ENCODE data around the gene GLB1L2.

Gene GLB1L2

GRCh38 chr11:134380229-134380628, 48.4 kb downstream of the GLB1L2 start:
- no peaks in the 10 kb centered on the region for H3K4me1 ChIP-seq (ENCODE audit: control insufficient read depth, low read depth, low read length)
- no peak overlapping the region for H3K56ac ChIP-seq (ENCODE audit: low read length)
- peaks cover 2% of the 10 kb centered on the region for H3K36me3 ChIP-seq (ENCODE audit: control insufficient read depth, insufficient read depth, low read length)
- H3K79me1 ChIP-seq (ENCODE audit: low read length) = no peaks in the 10 kb centered on the region
- H2BK15ac ChIP-seq (replicated peaks; ENCODE audit: low read depth) = no peak overlapping the region
- DNase-seq = no peak
- no peak overlapping the region for H2BK120ac ChIP-seq (ENCODE audit: low read depth, low read length)
- no peak overlapping the region for H4K8ac ChIP-seq (ENCODE audit: low read depth, low read length)
- no peak overlapping the region for H3K9ac ChIP-seq (ENCODE audit: low read length)
- no peak overlapping the region for H3K18ac ChIP-seq (ENCODE audit: low read length)
- no peak overlapping the region for H3K4ac ChIP-seq (ENCODE audit: low read depth, low read length)
- no peak overlapping the region for H2BK5ac ChIP-seq (ENCODE audit: low read length)
- no peak overlapping the region for H3K4me3 ChIP-seq (ENCODE audit: low read length)
- H3K27ac ChIP-seq (ENCODE audit: low read depth, low read length) = no peak overlapping the region
- no peak overlapping the region for H3K4me2 ChIP-seq (ENCODE audit: low read length)
- no CpG with 5 or more reads among the region's 12 CpGs for WGBS (ENCODE audit: extremely low coverage, insufficient coverage, low lambda C conversion rate)
- no peak overlapping the region for H4K5ac ChIP-seq (ENCODE audit: low read length)
- no peaks in the 10 kb centered on the region for H3K27me3 ChIP-seq (ENCODE audit: insufficient read depth, low read length, poor library complexity)
- H3K79me2 ChIP-seq (ENCODE audit: control insufficient read depth, insufficient read depth, low read length) = no peaks in the 10 kb centered on the region
- H3K23ac ChIP-seq (ENCODE audit: low read length) = no peak overlapping the region
- H2AK5ac ChIP-seq (ENCODE audit: low read length) = no peak overlapping the region

GRCh38 chr11:134380785-134381184, 49.0 kb downstream of the GLB1L2 start:
- H3K4me1 ChIP-seq (ENCODE audit: control insufficient read depth, low read depth, low read length) = no peaks in the 10 kb centered on the region
- H3K36me3 ChIP-seq (ENCODE audit: control insufficient read depth, insufficient read depth, low read length) = peaks cover 2% of the 10 kb centered on the region
- H3K23ac ChIP-seq (ENCODE audit: low read length) = no peak overlapping the region
- no peak overlapping the region for H3K4me2 ChIP-seq (ENCODE audit: low read length)
- no peaks in the 10 kb centered on the region for H3K79me1 ChIP-seq (ENCODE audit: low read length)
- no peak overlapping the region for H3K56ac ChIP-seq (ENCODE audit: low read length)
- DNase-seq = no peak
- H3K79me2 ChIP-seq (ENCODE audit: control insufficient read depth, insufficient read depth, low read length) = no peaks in the 10 kb centered on the region
- H3K27me3 ChIP-seq (ENCODE audit: insufficient read depth, low read length, poor library complexity) = no peaks in the 10 kb centered on the region
- WGBS (ENCODE audit: extremely low coverage, insufficient coverage, low lambda C conversion rate) = no CpG with 5 or more reads among the region's 4 CpGs
- no peak overlapping the region for H2AK5ac ChIP-seq (ENCODE audit: low read length)
- H3K27ac ChIP-seq (ENCODE audit: low read depth, low read length) = no peak overlapping the region
- H4K5ac ChIP-seq (ENCODE audit: low read length) = no peak overlapping the region
- H2BK120ac ChIP-seq (ENCODE audit: low read depth, low read length) = no peak overlapping the region
- H3K9ac ChIP-seq (ENCODE audit: low read length) = no peak overlapping the region
- H4K8ac ChIP-seq (ENCODE audit: low read depth, low read length) = no peak overlapping the region
- no peak overlapping the region for H2BK5ac ChIP-seq (ENCODE audit: low read length)
- no peak overlapping the region for H3K18ac ChIP-seq (ENCODE audit: low read length)
- no peak overlapping the region for H2BK15ac ChIP-seq (replicated peaks; ENCODE audit: low read depth)
- H3K4ac ChIP-seq (ENCODE audit: low read depth, low read length) = no peak overlapping the region
- no peak overlapping the region for H3K4me3 ChIP-seq (ENCODE audit: low read length)

GRCh38 chr11:134382257-134382656, 50.5 kb downstream of the GLB1L2 start:
- Histone ChIP-seq H3K4ac (ENCODE audit: low read depth, low read length) (no peak overlapping the region), H3K4me2 (ENCODE audit: low read length) (no peak overlapping the region), H3K79me1 (ENCODE audit: low read length) (no peaks in the 10 kb centered on the region), H3K23ac (ENCODE audit: low read length) (no peak overlapping the region), H2BK5ac (ENCODE audit: low read length) (no peak overlapping the region), H2BK120ac (ENCODE audit: low read depth, low read length) (no peak overlapping the region), H3K18ac (ENCODE audit: low read length) (no peak overlapping the region), H3K56ac (ENCODE audit: low read length) (no peak overlapping the region), H3K4me1 (ENCODE audit: control insufficient read depth, low read depth, low read length) (no peaks in the 10 kb centered on the region), H4K5ac (ENCODE audit: low read length) (no peak overlapping the region), H3K36me3 (ENCODE audit: control insufficient read depth, insufficient read depth, low read length) (peaks cover 2% of the 10 kb centered on the region), H3K79me2 (ENCODE audit: control insufficient read depth, insufficient read depth, low read length) (no peaks in the 10 kb centered on the region), H3K4me3 (ENCODE audit: low read length) (no peak overlapping the region), H2BK15ac (replicated peaks; ENCODE audit: low read depth) (no peak overlapping the region), H4K8ac (ENCODE audit: low read depth, low read length) (no peak overlapping the region), H3K9ac (ENCODE audit: low read length) (no peak overlapping the region), H2AK5ac (ENCODE audit: low read length) (no peak overlapping the region), H3K27me3 (ENCODE audit: insufficient read depth, low read length, poor library complexity) (no peaks in the 10 kb centered on the region), H3K27ac (ENCODE audit: low read depth, low read length) (no peak overlapping the region)
- DNase-seq = no peak
- WGBS (ENCODE audit: extremely low coverage, insufficient coverage, low lambda C conversion rate) = no CpG with 5 or more reads among the region's 8 CpGs

- H3K4ac ChIP-seq (ENCODE audit: low read depth, low read length) = no peak overlapping the region
- no peaks in the 10 kb centered on the region for H3K79me2 ChIP-seq (ENCODE audit: control insufficient read depth, insufficient read depth, low read length)
- H4K8ac ChIP-seq (ENCODE audit: low read depth, low read length) = no peak overlapping the region
- H3K4me3 ChIP-seq (ENCODE audit: low read length) = no peak overlapping the region
- H2BK5ac ChIP-seq (ENCODE audit: low read length) = no peak overlapping the region
- no peak overlapping the region for H3K9ac ChIP-seq (ENCODE audit: low read length)
- H3K4me1 ChIP-seq (ENCODE audit: control insufficient read depth, low read depth, low read length) = no peaks in the 10 kb centered on the region
- WGBS (ENCODE audit: extremely low coverage, insufficient coverage, low lambda C conversion rate) = no CpG with 5 or more reads among the region's 24 CpGs
- no peak overlapping the region for H3K27ac ChIP-seq (ENCODE audit: low read depth, low read length)
- no peak overlapping the region for H3K18ac ChIP-seq (ENCODE audit: low read length)
- no peaks in the 10 kb centered on the region for H3K27me3 ChIP-seq (ENCODE audit: insufficient read depth, low read length, poor library complexity)
- DNase-seq = no peak
- H4K5ac ChIP-seq (ENCODE audit: low read length) = no peak overlapping the region
- no peak overlapping the region for H3K56ac ChIP-seq (ENCODE audit: low read length)
- H3K36me3 ChIP-seq (ENCODE audit: control insufficient read depth, insufficient read depth, low read length) = peaks cover 2% of the 10 kb centered on the region
- H2AK5ac ChIP-seq (ENCODE audit: low read length) = no peak overlapping the region
- H2BK15ac ChIP-seq (replicated peaks; ENCODE audit: low read depth) = no peak overlapping the region
- no peak overlapping the region for H3K4me2 ChIP-seq (ENCODE audit: low read length)
- no peak overlapping the region for H2BK120ac ChIP-seq (ENCODE audit: low read depth, low read length)
- no peaks in the 10 kb centered on the region for H3K79me1 ChIP-seq (ENCODE audit: low read length)
- H3K23ac ChIP-seq (ENCODE audit: low read length) = no peak overlapping the region
Measured at GRCh38 chr11:134382830-134383229, 51.0 kb downstream of the GLB1L2 start.

- H3K18ac ChIP-seq (ENCODE audit: low read length) = no peak overlapping the region
- no peak overlapping the region for H3K23ac ChIP-seq (ENCODE audit: low read length)
- H3K4me3 ChIP-seq (ENCODE audit: low read length) = no peak overlapping the region
- no peak overlapping the region for H2BK120ac ChIP-seq (ENCODE audit: low read depth, low read length)
- H3K27me3 ChIP-seq (ENCODE audit: insufficient read depth, low read length, poor library complexity) = no peaks in the 10 kb centered on the region
- H4K5ac ChIP-seq (ENCODE audit: low read length) = no peak overlapping the region
- H3K4ac ChIP-seq (ENCODE audit: low read depth, low read length) = no peak overlapping the region
- H4K8ac ChIP-seq (ENCODE audit: low read depth, low read length) = no peak overlapping the region
- H3K36me3 ChIP-seq (ENCODE audit: control insufficient read depth, insufficient read depth, low read length) = peaks cover 2% of the 10 kb centered on the region
- no peak overlapping the region for H2BK5ac ChIP-seq (ENCODE audit: low read length)
- no peaks in the 10 kb centered on the region for H3K79me2 ChIP-seq (ENCODE audit: control insufficient read depth, insufficient read depth, low read length)
- no peak overlapping the region for H3K56ac ChIP-seq (ENCODE audit: low read length)
- H3K79me1 ChIP-seq (ENCODE audit: low read length) = no peaks in the 10 kb centered on the region
- no peak overlapping the region for H2AK5ac ChIP-seq (ENCODE audit: low read length)
- no peak overlapping the region for H2BK15ac ChIP-seq (replicated peaks; ENCODE audit: low read depth)
- no peak overlapping the region for H3K9ac ChIP-seq (ENCODE audit: low read length)
- no peak for DNase-seq
- no peaks in the 10 kb centered on the region for H3K4me1 ChIP-seq (ENCODE audit: control insufficient read depth, low read depth, low read length)
- H3K27ac ChIP-seq (ENCODE audit: low read depth, low read length) = no peak overlapping the region
- WGBS (ENCODE audit: extremely low coverage, insufficient coverage, low lambda C conversion rate) = no CpG with 5 or more reads among the region's 78 CpGs
- H3K4me2 ChIP-seq (ENCODE audit: low read length) = no peak overlapping the region
Measured at GRCh38 chr11:134383576-134384221, 51.9 kb downstream of the GLB1L2 start.

GRCh38 chr11:134384406-134384805, 52.6 kb downstream of the GLB1L2 start:
- no peak overlapping the region for H3K56ac ChIP-seq (ENCODE audit: low read length)

More at GRCh38 chr11:134384406-134384805, 52.6 kb downstream of the GLB1L2 start:
- no peak overlapping the region for H3K9ac ChIP-seq (ENCODE audit: low read length)
- no peaks in the 10 kb centered on the region for H3K27me3 ChIP-seq (ENCODE audit: insufficient read depth, low read length, poor library complexity)
- no peak for DNase-seq
- H3K27ac ChIP-seq (ENCODE audit: low read depth, low read length) = no peak overlapping the region
- H3K79me2 ChIP-seq (ENCODE audit: control insufficient read depth, insufficient read depth, low read length) = no peaks in the 10 kb centered on the region
- WGBS (ENCODE audit: extremely low coverage, insufficient coverage, low lambda C conversion rate) = no CpG with 5 or more reads among the region's 14 CpGs
- H3K18ac ChIP-seq (ENCODE audit: low read length) = no peak overlapping the region
- H2BK15ac ChIP-seq (replicated peaks; ENCODE audit: low read depth) = no peak overlapping the region
- H2AK5ac ChIP-seq (ENCODE audit: low read length) = no peak overlapping the region
- no peaks in the 10 kb centered on the region for H3K79me1 ChIP-seq (ENCODE audit: low read length)
- no peak overlapping the region for H4K5ac ChIP-seq (ENCODE audit: low read length)
- no peak overlapping the region for H4K8ac ChIP-seq (ENCODE audit: low read depth, low read length)
- H3K4ac ChIP-seq (ENCODE audit: low read depth, low read length) = no peak overlapping the region
- H3K4me1 ChIP-seq (ENCODE audit: control insufficient read depth, low read depth, low read length) = no peaks in the 10 kb centered on the region
- no peak overlapping the region for H3K4me2 ChIP-seq (ENCODE audit: low read length)
- H2BK120ac ChIP-seq (ENCODE audit: low read depth, low read length) = no peak overlapping the region
- H2BK5ac ChIP-seq (ENCODE audit: low read length) = no peak overlapping the region
- H3K23ac ChIP-seq (ENCODE audit: low read length) = no peak overlapping the region
- peaks cover 2% of the 10 kb centered on the region for H3K36me3 ChIP-seq (ENCODE audit: control insufficient read depth, insufficient read depth, low read length)
- H3K4me3 ChIP-seq (ENCODE audit: low read length) = no peak overlapping the region
